NCI-H2227 treated with DMSO at 0.1 percent for 48 hours (cell line): ENCODE data around the gene VPS35L.

ENCODE experiments used
- DNase-seq: peaks from one replicate; lab custom pipeline; 2025; lab: John Stamatoyannopoulos, UW

VPS35L gene

GRCh38 chr16:19749571-19750080 lies 194.1 kb downstream of the VPS35L start:
- DNase-seq: no peak
